LNCaP clone FGC (cell line): ENCODE measurements around the gene SLC38A3.

Experiments used
- DNase-seq: peaks from one replicate; pipeline ENCODE4 v3.0.0-alpha.2; 2011; ENCODE audit warnings: low read depth
- H3K4me3 ChIP-seq: 2 replicates; pipeline ENCODE4 v1.5.1; 2011; ENCODE audit warnings: mild to moderate bottlenecking, low read depth, low read length, control low read depth
- TF ChIP-seq, protein P1 (sequence below): IDR thresholded peaks from 2 replicates; pipeline ENCODE4 v1.5.1; 2012; ENCODE audit warnings: mild to moderate bottlenecking; ENCODE audit not compliant: control insufficient read depth, insufficient read depth; ENCODE audit errors: extremely low read depth

The SLC38A3 gene

DNA sequence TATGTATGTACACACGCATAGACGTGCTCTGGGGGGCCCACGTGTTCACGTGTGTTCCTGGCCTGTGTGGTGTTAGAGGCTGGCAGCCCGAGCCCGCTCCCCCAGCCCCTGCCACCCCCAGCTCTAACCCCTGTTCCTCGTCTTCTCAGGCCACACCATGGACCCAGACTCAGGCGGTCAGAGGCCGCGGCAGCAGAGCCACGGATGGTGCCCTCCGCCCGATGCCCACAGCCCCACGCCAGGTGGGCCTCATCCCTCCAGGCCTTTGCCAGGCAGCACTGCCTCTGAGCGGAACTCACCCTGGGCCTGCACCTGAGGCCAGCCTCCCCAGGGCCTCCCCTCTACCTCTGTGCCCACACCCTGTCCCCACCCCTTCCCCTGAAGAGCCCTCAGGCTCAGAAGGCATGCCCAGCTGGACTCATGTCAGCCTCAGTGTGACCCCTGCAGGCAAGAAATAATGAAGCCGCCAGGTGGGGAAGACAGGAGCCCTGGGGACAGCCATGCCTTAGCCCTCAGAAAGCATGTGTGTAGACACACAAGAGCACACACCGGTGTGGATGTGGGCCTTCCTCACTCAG, 30.0 kb upstream of the SLC38A3 start:
- TF ChIP-seq, protein P1, sequence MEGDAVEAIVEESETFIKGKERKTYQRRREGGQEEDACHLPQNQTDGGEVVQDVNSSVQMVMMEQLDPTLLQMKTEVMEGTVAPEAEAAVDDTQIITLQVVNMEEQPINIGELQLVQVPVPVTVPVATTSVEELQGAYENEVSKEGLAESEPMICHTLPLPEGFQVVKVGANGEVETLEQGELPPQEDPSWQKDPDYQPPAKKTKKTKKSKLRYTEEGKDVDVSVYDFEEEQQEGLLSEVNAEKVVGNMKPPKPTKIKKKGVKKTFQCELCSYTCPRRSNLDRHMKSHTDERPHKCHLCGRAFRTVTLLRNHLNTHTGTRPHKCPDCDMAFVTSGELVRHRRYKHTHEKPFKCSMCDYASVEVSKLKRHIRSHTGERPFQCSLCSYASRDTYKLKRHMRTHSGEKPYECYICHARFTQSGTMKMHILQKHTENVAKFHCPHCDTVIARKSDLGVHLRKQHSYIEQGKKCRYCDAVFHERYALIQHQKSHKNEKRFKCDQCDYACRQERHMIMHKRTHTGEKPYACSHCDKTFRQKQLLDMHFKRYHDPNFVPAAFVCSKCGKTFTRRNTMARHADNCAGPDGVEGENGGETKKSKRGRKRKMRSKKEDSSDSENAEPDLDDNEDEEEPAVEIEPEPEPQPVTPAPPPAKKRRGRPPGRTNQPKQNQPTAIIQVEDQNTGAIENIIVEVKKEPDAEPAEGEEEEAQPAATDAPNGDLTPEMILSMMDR, result no peak
- H3K4me3 ChIP-seq, result no peak overlapping the region
- no peak for DNase-seq

DNA sequence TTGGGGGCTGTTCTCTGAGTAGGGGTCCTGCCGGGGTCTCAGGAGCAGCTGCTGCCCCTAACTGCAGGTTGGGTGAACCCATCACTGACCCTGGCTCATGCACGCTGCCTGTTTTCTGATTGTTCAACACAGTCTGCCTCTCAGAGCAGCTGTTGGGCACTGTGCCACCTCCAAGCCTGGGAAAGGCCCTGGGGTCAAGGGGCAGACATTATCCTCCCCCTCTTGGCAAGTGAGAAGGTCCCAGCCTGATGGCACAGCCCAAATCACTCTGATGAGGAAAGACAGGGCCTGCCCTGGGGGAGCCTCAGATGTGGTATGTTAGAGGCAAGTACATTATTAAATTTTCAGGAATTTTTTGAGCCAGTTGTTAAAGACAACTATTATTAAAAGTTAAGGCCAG, 27.7 kb upstream of the SLC38A3 start:
- TF ChIP-seq, protein P1, result no peak
- H3K4me3 ChIP-seq, result no peak overlapping the region
- DNase-seq, result no peak

DNA sequence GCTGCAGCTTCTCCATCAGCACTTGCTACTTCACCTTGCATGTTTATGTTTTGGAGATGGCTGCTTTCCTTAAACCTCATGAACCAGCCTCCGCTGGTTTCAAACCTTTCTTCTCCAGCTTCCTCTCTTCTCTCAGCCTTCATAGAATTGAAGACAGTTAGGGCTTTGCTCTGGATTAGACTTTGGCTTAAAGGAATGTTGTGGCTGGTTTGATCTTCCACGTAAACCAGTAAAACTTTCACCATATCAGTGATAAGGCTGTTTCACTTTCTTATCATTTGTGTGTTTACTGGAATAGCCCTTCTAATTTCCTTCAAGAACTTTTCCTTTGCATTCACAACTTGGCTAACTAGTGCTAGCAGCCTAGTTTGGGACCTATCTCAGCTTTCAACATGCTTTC, 25.4 kb upstream of the SLC38A3 start:
- TF ChIP-seq, protein P1, result no peak
- no peak for DNase-seq
- no peak overlapping the region for H3K4me3 ChIP-seq

DNA sequence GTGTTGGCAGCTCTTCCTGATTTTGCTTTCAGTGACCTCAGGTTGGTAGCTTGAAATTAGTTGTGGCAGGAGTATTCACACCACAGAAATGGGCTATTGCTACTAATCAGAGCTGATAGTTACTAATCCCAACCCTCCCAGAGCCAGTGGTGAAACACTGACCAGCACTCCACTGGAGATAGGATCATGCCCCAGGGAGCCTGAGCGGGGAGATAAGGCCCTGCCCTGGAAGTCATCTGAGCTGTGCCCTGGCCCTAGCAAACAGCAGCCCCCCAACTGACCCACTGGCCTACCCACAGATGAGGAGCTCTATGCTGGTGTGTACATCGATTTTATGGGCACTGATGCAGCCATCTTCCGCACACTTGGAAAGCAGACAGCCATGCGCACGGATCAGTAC, 23.1 kb upstream of the SLC38A3 start:
- H3K4me3 ChIP-seq, result no peak overlapping the region
- TF ChIP-seq, protein P1, result no peak
- DNase-seq, result no peak

DNA sequence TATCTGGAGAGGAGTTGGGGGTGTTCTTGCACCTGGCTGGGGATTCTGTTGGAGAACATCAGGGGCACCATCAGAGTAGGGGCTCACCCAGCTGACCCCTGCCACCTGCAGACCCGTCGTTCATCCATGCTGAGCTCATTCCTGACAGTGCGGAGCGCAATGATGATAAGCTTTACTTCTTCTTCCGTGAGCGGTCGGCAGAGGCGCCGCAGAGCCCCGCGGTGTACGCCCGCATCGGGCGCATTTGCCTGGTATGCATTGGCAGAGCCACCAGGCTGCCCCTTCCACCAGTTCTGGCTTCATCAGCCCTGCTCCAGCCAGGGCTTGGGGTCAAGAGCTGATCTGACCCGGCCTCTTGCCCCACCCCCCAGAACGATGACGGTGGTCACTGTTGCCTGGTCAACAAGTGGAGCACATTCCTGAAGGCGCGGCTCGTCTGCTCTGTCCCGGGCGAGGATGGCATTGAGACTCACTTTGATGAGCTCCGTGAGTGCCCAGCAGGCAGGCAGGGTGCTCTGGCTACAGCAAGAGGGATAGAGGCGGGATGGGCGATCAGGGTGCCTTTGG, 22.5 kb upstream of the SLC38A3 start:
- no peak for DNase-seq
- H3K4me3 ChIP-seq, result no peak overlapping the region
- TF ChIP-seq, protein P1, result no peak

DNA sequence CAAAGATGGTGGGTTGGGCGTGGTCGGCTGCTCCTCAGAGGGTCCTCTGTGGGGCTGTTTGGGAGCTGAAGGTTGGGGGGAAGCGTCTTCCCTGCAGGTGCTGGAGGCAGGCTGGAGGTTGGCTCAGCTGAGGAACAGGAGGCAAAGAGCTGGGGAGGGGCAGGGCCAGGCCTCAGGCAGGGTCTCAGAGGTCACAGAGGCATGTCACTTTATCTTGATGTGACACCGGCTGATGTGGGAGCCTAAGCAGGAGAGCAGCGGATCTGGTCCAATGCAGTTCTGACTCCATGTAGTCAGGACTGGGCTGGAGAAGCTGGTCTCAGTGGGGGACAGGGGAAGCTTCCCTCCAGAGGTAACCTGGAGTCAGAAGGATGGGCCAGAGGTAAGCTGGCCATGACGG, 21.3 kb upstream of the SLC38A3 start:
- TF ChIP-seq, protein P1, result no peak
- DNase-seq, result no peak

More for the DNA sequence above, 21.3 kb upstream of the SLC38A3 start:
- no peak overlapping the region for H3K4me3 ChIP-seq
